ENCODE data around the gene PEF1.

The PEF1 gene

DNA sequence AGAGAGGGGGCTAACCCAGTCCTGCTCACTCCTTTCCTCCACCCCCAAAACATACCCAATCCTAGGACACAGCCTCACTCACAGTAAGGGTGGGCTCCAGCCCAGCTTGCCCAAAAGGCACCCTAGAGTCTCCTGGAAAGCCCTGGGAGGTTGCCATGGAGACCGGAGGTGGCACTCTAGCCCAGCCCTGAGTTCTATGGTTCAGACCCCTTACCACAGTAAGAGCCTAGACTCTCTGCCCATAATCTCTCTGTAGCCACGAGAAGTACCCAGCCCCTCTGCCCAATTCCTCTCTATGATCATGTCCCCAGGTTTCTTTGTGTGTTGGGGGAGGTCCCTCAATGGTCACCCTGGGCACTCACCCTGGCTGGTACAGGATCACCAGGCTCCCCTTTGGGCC, 44.7 kb upstream of the PEF1 start:
- TF ChIP-seq CTCF (IDR thresholded peaks at IDR 0.05; ENCODE audit: low read depth, low read length), result no peak
- H3K4me3 ChIP-seq (replicated peaks in 1 of 2; ENCODE audit: low read depth in 2 of 2, low read length in 2 of 2), result no peak overlapping the region
- no peak for DNase-seq (ENCODE audit: low read depth in 2 of 2)

- no peak for DNase-seq (ENCODE audit: low read depth in 2 of 2)
- TF ChIP-seq CTCF (IDR thresholded peaks at IDR 0.05; ENCODE audit: low read depth, low read length), result no peak
- H3K4me3 ChIP-seq (replicated peaks in 1 of 2; ENCODE audit: low read depth in 2 of 2, low read length in 2 of 2), result no peak overlapping the region
Observed at GRCh38 chr1:31688233-31688918, 43.7 kb upstream of the PEF1 start.

- no peak for DNase-seq (ENCODE audit: low read depth in 2 of 2)
- H3K4me3 ChIP-seq (replicated peaks in 1 of 2; ENCODE audit: low read depth in 2 of 2, low read length in 2 of 2), result no peak overlapping the region
- no peak for TF ChIP-seq CTCF (IDR thresholded peaks at IDR 0.05; ENCODE audit: low read depth, low read length)
Observed at GRCh38 chr1:31687601-31688000, 42.9 kb upstream of the PEF1 start.

GRCh38 chr1:31685795-31686194, 41.1 kb upstream of the PEF1 start:
- DNase-seq (ENCODE audit: low read depth in 2 of 2), result no peak
- no peak for TF ChIP-seq CTCF (IDR thresholded peaks at IDR 0.05; ENCODE audit: low read depth, low read length)
- no peak overlapping the region for H3K4me3 ChIP-seq (replicated peaks in 1 of 2; ENCODE audit: low read depth in 2 of 2, low read length in 2 of 2)

- no peak overlapping the region for H3K4me3 ChIP-seq (replicated peaks in 1 of 2; ENCODE audit: low read depth in 2 of 2, low read length in 2 of 2)
- peak; percentile 45 for TF ChIP-seq CTCF (IDR thresholded peaks at IDR 0.05; ENCODE audit: low read depth, low read length)
- DNase-seq (ENCODE audit: low read depth in 2 of 2), result no peak
Observed at GRCh38 chr1:31683997-31684396, 39.3 kb upstream of the PEF1 start.

DNA sequence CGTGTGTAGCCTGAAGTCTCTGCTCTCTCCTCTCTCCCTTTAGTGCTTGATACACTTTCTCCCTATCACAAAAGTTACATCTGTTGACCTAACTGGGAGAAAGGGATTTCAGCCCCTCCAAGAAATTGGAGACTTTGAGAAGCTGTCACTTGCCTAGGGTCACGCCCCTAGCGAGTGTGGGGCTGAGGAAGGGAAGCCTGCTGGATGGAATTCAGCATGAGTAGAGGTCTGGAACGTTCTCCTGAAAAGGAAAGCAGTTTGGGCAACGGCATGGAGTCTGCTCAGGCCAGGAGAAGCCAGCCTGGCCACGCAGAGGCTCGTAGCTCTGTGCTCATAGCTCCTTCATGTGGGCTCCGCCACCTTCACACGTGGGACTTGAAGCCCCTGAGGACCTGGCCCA, 36.7 kb upstream of the PEF1 start:
- H3K4me3 ChIP-seq (replicated peaks in 1 of 2; ENCODE audit: low read depth in 2 of 2, low read length in 2 of 2), result no peak overlapping the region
- no peak for TF ChIP-seq CTCF (IDR thresholded peaks at IDR 0.05; ENCODE audit: low read depth, low read length)
- DNase-seq (ENCODE audit: low read depth in 2 of 2), result no peak

DNA sequence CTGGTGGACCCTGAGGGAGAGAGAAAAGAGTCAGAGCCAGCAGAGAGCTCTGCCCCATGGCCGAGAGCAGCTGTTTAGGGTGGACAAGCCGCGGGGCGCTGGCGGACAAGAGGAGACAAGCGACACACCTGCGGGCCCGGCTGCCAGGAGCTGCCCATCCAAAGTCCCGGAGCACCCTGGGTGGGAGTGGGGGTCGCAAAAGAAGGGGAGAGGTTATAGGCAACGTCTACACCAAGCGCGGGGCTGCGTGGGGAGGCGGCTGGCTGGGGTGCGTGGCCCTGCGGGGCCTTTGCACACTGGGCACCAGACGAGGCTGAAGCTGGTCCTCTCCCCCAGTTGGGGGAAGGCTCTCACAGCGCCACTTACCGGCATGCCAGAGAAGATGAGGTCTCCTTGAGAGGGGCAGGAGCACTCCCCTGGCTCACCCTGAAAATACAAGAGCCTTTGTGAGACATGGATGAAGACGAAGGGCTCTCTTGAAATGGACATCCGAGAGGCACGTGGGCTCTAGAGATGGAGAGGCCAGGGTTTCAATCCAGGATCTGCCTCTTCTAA, 35.1 kb upstream of the PEF1 start:
- no peak for DNase-seq (ENCODE audit: low read depth in 2 of 2)
- no peak for TF ChIP-seq CTCF (IDR thresholded peaks at IDR 0.05; ENCODE audit: low read depth, low read length)
- no peak overlapping the region for H3K4me3 ChIP-seq (replicated peaks in 1 of 2; ENCODE audit: low read depth in 2 of 2, low read length in 2 of 2)
